ENCODE results near the gene HYCC1.

HYCC1 gene

GRCh38 chr7:23001610-23002009, 12.3 kb downstream of the HYCC1 start:
- H3K27ac ChIP-seq, result no peak overlapping the region
- TF ChIP-seq ZFX (IDR thresholded peaks at IDR 0.05; ENCODE audit: borderline replicate concordance) (no peak), CTCF (IDR thresholded peaks at IDR 0.05) (no peak)

GRCh38 chr7:23000597-23001360, 13.2 kb downstream of the HYCC1 start:
- TF ChIP-seq ZFX (IDR thresholded peaks at IDR 0.05; ENCODE audit: borderline replicate concordance) (no peak), CTCF (IDR thresholded peaks at IDR 0.05) (no peak)

GRCh38 chr7:22998519-22998896, 15.4 kb downstream of the HYCC1 start:
- TF ChIP-seq CTCF (IDR thresholded peaks at IDR 0.05) (no peak), ZFX (IDR thresholded peaks at IDR 0.05; ENCODE audit: borderline replicate concordance) (no peak)
- no peak overlapping the region for H3K27ac ChIP-seq

More at GRCh38 chr7:23000597-23001360, 13.2 kb downstream of the HYCC1 start:
- H3K27ac ChIP-seq, result no peak overlapping the region

- TF ChIP-seq CTCF (IDR thresholded peaks at IDR 0.05) (no peak), ZFX (IDR thresholded peaks at IDR 0.05; ENCODE audit: borderline replicate concordance) (no peak)
These were observed 15.9 kb downstream of the HYCC1 start for GRCh38 chr7:22997871-22998518.

GRCh38 chr7:22996470-22996869, 17.5 kb downstream of the HYCC1 start:
- no peak overlapping the region for H3K27ac ChIP-seq
- TF ChIP-seq CTCF (IDR thresholded peaks at IDR 0.05), result no peak

More at GRCh38 chr7:22997871-22998518, 15.9 kb downstream of the HYCC1 start:
- no peak overlapping the region for H3K27ac ChIP-seq

- no peak for TF ChIP-seq CTCF (IDR thresholded peaks at IDR 0.05)
- TF ChIP-seq ZFX (IDR thresholded peaks at IDR 0.05; ENCODE audit: borderline replicate concordance), result no peak
- H3K27ac ChIP-seq, result no peak overlapping the region
These were observed 18.9 kb downstream of the HYCC1 start for GRCh38 chr7:22995011-22995410.

Measured in 22Rv1 (cell line).